ENCODE data around the gene YPEL5.
"Not testable (repeated sequence)": the region's sequence is repeated elsewhere in the genome, so short reads cannot be mapped to it uniquely, and the experiment has no call there.

YPEL5 gene

DNA sequence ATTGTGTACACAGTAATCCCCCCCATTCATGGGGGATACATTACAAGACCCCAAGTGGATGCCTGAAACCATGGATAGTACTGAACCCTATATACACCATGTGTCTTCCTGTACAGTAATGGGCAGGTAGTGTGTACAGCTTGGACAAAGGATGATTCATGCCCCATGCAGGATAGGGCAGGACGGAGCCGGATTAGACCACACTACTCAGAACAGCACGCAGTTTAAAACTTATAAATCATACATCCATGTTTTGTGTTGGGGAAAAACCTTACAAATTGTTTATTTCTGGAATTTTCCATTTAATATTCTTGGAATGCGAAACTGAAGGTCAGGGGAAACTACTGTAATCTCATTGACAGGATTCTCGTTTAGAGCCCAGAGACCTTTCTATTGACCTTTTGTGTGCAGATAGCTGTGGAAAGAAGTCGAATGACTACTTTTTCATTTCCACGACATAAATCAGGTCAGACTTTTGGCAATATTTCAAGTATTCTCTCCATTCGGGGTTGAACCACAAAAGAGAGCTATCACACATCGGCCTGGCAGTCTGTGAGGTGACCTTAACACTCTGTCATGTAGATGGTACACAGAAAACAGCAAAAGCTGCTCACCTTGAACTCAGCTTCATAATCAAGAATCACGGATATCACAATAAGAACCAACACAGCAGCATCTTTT, 9.9 kb upstream of the YPEL5 start:
- DNase-seq (ENCODE audit: low spot score), result no peak

DNA sequence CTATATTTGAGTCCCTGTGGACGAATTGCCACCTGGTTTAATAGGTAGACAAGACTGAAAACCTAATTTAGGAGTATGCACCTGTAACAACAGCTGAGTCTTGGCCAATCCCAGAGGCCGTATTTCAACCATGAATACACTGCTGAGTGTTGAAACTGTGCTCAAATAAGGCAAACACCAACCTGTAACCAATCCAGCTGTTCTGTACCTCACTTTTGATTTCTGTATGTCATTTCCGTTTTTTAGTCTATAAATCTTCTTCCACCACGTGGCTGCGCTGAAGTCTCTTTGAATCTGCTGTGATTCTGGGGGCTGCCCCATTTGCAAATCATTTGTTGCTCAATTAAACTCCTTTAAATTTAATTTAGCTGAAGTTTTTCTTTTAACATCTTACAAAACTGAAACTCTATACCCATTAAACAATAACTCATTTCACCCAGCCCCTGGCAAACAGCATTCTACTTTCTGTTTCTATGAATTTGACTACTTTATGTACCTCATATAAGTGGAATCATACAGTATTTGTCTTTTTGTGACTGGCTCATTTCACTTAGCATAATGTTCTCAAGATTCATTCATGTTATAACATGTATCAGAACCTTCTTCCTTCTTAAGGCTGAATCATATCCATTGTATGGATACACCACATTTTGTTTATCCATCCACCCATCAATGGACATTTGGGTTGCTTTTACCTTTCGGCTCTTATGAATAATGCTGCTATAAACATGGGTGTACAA, 7.5 kb upstream of the YPEL5 start:
- no peak for DNase-seq (ENCODE audit: low spot score)

DNA sequence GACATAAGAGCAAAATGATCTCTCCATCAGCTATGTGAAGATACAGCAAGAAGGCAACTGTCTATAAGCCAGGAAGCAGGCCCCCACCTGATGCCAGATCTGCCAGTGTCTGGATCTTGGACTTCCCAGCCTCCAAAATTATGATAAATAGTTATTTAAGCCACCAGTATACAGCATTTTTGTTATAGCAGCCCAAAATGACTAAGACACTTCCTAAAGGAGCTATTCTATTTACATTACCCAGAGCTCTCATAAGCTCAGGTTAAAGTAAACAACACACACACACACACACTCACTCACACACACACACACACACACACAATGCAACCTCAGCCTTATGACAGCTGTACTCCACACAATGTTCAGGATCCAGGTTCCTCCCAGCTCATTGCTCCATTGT, 5.7 kb upstream of the YPEL5 start:
- no peak for DNase-seq (ENCODE audit: low spot score)

GRCh38 chr2:30144260-30144659, 2.5 kb upstream of the YPEL5 start:
- no peak for DNase-seq (ENCODE audit: low spot score)

GRCh38 chr2:30144951-30145350, 1.9 kb upstream of the YPEL5 start:
- not testable (repeated sequence) for DNase-seq (ENCODE audit: low spot score)

DNA sequence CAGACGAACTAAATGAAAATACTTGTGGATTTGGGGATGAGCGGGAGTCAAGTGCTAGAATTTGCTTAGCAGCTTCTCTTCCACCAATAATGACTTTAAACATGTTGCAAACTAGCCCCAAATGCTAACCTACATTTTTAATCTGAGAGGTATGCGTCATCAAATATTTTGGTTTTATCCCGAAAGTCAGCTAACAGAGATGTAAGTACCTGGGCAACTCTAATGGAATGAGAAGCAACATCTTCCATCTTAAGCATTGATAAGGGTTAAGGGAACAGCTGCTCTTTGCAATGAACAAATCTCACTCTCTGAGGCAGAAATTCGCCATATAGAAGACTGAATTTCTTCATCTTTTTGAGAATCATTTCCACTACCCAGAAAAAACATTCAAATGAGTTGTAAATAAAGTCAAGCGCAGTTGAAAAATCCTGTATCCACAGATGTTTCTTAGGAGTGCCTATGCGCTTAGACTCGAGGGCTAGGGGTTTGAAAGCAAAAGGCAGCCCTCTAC, 926 bp upstream of the YPEL5 start:
- DNase-seq (ENCODE audit: low spot score), result no peak

DNA sequence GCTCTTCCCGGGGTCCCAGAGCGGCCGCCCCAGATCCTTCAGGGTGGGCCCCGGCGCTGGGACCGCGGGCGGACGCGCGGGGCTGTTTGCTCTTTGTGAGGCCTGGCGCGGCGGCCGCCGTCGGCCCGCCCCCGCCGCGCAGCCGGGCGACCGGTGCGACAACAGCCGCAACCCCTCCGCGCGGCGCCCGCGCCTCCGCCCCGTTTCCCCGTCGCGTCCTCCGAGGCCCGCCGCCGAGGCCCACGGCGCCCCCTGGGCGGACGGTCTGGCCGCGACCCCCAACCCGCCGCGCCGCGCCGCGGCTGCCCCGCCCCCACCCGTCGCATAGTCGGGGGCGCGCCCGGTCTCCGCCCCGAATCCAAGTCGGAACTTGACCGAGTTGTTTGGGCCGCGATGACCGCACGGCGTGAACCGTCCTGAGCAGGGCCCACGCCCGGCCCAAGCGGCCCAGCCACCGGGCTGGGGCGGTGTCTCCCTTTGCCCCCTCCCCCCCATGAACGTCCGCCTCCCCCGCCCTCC, 448 bp downstream of the YPEL5 start:
- DNase-seq (ENCODE audit: low spot score), result no peak

DNA sequence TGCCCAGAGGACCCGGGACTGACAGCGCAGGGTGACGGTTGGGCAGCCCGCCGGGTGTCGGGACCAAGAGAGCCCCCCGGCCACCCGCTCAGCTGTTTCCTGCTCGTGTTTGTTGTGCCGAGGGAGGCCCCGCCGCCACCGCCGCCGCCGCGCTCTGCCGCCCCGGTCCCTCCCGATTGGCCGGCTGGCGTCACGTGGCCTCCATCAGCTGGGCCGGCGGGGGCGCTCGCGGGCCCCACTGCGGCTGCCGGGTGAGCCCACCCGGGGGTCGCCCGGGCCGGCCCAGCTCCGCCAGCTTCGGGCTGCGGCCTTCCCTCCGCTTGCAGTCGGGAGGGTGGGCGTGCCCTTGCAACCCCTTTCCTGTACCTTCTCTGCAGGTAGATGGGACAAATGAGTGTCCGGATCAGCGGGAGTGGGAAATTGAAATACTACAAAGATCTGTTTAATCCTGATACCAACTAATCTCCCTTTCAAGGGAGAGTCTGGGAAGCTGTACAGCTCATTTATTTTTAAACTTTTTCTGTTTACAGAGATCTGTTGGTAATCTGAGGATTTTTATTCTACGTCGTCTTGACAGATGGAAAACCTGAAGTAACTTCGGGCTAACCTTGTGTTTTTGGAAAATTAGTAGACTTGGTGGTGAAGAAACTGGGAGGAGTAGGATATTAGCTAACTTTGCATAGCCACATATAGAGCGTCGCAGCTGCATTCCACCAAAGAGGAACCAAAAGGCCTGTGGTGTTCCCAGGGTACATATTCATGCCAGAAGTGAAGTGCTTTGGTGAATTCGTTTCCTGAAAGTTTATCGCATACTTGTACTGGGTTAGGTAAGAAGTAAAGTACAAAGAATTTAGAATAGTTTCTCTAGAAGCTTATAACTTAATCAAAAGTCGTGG, 1.2 kb downstream of the YPEL5 start:
- DNase-seq (ENCODE audit: low spot score), result peak; percentile 71

GRCh38 chr2:30148850-30149249, 2.0 kb downstream of the YPEL5 start:
- DNase-seq (ENCODE audit: low spot score), result peak; percentile 34

- DNase-seq (ENCODE audit: low spot score), result peak; percentile 59
These were observed 2.7 kb downstream of the YPEL5 start for GRCh38 chr2:30149513-30149912.

DNA sequence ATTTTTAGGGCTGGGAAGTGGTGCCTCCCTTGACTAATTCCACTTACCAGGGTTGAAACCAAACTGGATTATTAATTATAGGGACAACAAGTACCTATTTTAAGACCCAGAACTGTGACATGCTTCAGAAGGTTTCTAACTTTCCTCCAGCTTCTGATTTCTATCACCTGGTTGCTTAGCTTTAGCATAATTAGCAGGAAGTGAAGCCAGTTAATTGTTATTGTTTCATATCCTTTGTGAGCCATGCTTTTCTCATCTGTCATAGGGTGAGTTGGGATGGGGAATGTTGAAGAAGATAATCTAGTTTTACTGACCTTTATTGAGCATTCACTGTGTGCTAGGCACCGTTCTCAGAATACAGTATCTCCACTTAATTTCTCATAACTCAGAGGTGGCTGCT, 3.2 kb downstream of the YPEL5 start:
- DNase-seq (ENCODE audit: low spot score), result no peak

- DNase-seq (ENCODE audit: low spot score), result no peak
These were observed 4.0 kb downstream of the YPEL5 start for GRCh38 chr2:30150786-30151185.

DNA sequence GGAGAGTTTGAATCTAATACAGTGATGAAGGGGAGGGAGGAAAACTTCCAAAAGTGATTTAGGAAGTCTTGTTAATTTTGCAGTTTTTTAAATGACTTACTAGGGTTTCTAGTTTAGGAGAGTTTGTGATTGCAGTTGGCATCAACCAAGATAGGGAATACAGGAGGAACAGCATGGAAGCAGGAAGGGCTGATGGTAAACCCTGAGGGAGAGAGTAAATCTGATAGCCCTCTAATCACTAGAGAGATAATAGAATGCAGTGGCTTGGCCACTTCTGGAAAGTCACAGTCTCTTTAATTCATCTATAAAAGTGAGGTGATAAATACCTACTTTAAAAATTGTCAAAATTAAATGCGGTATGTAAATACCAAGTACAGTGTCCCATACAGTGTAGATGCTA, 5.6 kb downstream of the YPEL5 start:
- no peak for DNase-seq (ENCODE audit: low spot score)

DNA sequence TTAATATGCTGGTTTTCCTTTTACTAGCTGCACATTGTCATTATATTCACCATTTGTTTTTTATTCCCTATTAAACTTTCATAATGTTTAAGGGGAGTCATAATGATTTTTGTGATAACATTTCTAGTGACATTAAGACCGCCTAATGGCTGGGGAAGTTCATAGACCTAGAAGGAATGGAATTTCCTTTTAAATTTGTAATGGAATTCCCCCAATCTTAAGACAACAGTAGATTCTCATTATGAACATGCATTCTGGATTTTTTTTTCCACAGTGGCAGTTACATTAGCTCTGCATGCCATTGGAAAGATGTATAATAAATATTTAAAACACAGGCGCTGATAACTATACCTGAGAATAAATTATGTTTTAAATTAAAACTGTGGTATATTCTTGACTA, 8.4 kb downstream of the YPEL5 start:
- no peak for DNase-seq (ENCODE audit: low spot score)

DNA sequence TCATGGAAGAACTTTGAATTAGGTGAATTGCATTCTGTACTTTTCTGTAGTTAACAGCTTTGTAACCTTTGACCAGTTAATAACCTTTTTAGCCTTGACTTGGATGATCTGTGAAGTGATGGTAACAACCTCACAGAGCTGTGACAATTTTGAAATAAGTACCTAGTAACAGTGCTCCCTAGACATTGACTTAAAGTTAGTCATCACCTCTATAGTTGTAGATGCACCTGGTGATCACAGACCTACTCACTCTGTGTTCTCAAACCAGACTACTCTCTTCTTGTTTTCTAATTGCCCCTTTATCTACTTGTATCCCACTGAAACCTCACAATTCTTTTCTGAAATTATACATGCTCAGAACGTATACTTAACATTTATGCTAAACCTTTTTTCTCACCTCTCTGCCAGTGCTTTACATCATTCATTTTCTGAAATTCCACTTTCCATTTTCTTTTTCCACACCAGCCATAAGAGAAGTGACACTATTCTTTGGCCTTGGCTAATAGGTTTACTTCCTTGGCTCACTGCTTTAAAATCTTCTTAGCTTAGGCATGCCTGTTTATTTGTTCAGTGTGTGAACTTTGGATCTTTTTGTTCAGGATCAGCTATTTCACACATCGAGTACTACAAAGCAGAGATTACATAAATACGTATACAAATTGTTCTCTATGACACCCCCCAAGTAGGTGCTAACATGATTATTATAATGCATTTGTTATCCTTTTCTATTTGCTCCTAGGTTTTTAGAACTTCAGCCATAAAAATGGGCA, 9.3 kb downstream of the YPEL5 start:
- no peak for DNase-seq (ENCODE audit: low spot score)

- no peak for DNase-seq (ENCODE audit: low spot score)
These were observed 10.8 kb downstream of the YPEL5 start for GRCh38 chr2:30157616-30158015.

- DNase-seq (ENCODE audit: low spot score), result no peak
These were observed 13.0 kb downstream of the YPEL5 start for GRCh38 chr2:30159766-30160165.

DNA sequence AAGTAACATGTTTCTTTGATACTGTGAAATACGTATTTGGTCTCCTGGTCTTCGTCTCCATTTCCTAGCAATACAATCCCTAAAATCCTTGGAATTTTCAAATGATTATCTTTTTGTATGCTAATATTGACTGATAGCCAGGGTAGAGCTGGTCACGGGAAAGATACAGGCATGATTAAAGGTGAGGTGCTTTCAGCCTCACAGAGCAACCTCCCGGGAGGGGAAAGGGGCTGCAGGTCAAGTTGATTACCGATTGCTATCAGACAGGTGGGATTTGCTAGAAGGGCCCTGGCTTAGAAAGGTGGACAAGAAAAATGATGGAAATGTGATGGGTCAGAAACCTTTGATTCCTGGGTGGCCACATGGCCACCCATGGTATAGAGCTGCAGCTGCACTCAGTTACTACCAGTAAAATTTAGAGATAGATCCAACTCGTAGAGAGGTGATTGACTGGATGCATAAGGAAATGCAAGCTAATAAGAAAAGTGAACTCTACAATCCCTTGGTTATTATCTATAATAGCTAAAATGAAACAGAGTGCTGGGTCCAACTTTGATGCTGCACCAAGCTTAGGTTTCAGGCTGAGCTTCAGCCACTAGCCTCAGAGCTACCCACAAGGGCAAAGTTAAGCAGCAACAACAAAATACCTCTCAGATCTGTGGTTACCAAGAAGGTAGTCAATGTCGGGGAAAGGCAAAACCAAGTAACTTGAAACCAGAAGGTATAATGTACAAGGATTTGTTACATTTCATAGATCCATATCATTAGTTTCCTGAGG, 15.3 kb downstream of the YPEL5 start:
- DNase-seq (ENCODE audit: low spot score), result no peak

DNA sequence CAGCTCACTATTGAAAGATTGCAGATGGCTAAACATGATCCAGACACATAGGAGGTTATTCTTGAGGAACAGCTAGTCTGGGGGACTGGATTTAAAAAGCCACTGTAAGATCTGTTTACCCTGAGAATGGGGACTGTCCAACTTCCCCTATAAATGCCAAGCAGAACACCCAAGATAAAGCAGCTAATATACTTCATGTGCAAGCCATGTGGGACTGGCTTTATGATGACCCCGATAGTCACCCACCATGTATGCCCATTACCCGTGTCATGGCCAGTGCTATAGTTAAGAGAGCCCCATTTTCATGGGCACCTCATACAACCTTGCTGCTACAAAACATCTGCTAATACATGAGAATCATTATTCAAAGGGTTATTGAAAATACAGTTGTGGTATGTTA, 16.0 kb downstream of the YPEL5 start:
- DNase-seq (ENCODE audit: low spot score), result no peak

DNA sequence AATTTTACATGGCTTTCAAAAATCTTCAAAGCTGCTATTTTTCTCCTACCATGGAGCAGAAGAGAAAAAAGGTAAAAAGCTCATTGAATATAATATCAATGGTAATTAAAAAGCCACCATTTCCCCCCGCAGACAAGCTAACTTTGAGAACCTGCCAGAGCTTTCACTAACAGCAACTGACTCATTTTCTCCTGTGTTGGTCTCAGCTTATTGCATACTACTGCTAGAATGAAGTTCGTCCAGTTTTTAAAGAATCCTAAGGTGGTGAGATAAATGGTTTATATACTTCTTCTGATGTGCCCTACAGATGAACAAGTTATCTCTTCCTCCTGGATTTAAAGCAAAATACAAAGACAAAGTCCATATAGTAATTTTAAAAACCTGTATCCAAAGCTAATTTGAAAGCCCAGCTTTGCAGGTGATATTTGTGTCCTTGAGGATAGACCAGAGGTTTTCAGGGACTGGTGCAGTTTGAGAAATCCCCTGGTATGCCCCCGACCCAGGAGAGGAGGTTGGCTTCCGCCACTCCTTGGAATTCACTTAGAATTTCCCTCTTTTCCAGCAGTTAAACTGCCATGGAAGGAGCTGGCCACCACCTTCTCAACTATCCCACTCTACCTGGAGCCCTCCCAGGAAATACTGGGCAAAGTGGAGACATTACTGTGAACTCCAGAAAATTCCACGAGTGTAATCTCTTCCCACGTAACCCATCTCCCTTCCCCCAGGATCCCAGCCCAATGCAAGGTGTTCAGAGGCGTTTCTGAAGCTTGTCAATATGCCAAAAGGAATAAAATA, 17.5 kb downstream of the YPEL5 start:
- DNase-seq (ENCODE audit: low spot score), result no peak
